ENCODE data around the gene BNIP5. TPM values are rescaled to one million over a fixed set of nuclear protein-coding genes. Genes with fewer than 3 reads are reported as not detected.
A peak's percentile ranks its signal among the peaks of the same experiment; 100 is the strongest.

Gene BNIP5
- total RNA-seq, 1 donor from 2014 or later = not detected

DNA sequence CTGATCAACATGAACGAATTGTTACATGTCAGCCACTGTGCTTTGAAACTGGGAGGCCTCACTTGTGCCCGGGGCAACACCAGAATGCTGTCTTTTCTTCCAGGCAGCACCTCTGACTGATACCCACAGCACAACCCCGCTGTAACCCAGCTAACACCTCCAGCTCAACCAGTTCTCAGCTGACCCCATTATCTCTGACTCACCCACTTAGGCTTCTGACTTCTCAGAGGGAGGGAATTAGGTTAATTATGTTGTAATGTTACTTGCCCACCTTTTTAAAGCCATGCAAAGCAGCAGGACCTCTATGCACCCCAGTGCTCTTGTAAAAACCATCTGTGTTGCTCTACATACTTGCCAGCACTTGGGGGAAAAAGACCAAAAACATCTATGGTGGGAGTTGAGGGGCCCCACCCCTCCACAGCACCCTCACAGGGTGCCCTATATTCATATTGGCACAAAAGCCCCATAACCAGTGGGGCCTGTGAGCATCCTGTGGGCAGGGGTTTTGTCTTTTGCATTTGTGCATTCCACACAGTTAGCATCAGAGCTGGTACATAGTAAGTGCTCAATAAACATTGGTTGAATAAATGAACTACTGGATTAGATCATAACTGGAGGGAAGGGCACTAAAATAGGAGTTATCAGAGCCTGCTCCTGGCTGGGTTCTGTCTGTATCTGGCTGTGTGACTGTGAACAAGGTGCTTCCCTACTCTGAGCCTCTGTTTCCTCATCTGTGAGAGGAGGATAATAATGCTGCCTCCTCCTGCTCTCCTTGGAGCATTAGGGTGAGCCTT lies 22.3 kb downstream of the BNIP5 start:
- no peaks in the 10 kb centered on the region for H3K36me3 ChIP-seq
- no peaks in the 10 kb centered on the region for H3F3A ChIP-seq (ENCODE audit: low read depth)
- peaks cover 15% of the 10 kb centered on the region for H3K4me1 ChIP-seq
- TF ChIP-seq EZH2 (IDR thresholded peaks at IDR 0.05) (no peak), EZH2phosphoT487 (IDR thresholded peaks at IDR 0.05) (no peak)
- TF ChIP-seq, protein P1, sequence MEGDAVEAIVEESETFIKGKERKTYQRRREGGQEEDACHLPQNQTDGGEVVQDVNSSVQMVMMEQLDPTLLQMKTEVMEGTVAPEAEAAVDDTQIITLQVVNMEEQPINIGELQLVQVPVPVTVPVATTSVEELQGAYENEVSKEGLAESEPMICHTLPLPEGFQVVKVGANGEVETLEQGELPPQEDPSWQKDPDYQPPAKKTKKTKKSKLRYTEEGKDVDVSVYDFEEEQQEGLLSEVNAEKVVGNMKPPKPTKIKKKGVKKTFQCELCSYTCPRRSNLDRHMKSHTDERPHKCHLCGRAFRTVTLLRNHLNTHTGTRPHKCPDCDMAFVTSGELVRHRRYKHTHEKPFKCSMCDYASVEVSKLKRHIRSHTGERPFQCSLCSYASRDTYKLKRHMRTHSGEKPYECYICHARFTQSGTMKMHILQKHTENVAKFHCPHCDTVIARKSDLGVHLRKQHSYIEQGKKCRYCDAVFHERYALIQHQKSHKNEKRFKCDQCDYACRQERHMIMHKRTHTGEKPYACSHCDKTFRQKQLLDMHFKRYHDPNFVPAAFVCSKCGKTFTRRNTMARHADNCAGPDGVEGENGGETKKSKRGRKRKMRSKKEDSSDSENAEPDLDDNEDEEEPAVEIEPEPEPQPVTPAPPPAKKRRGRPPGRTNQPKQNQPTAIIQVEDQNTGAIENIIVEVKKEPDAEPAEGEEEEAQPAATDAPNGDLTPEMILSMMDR (IDR thresholded peaks at IDR 0.05) = no peak
- no peaks in the 10 kb centered on the region for H3K79me2 ChIP-seq (ENCODE audit: low read depth)
- Mint-ChIP-seq H3K36me3 (no peaks in the 10 kb centered on the region), H3K4me1 (peaks cover 11% of the 10 kb centered on the region), H3K4me3 (no peak overlapping the region), H3K27me3 (ENCODE audit: insufficient read depth, low read depth) (peaks cover 8% of the 10 kb centered on the region), H3K9me3 (no peaks in the 10 kb centered on the region), H3K27ac (no peak overlapping the region)
- H3K4me2 ChIP-seq = no peak overlapping the region
- H3K9ac ChIP-seq = no peak overlapping the region
- no peaks in the 10 kb centered on the region for H3K27me3 ChIP-seq
- DNase-seq (ENCODE audit: low spot score) = no peak
- H4K20me1 ChIP-seq (ENCODE audit: low read depth) = no peaks in the 10 kb centered on the region
- H3K4me3 ChIP-seq = no peak overlapping the region
- H2AFZ ChIP-seq (replicated peaks) = no peak overlapping the region
- H3K27ac ChIP-seq = no peak overlapping the region
- H3K9me3 ChIP-seq (ENCODE audit: low read depth) = no peaks in the 10 kb centered on the region

DNA sequence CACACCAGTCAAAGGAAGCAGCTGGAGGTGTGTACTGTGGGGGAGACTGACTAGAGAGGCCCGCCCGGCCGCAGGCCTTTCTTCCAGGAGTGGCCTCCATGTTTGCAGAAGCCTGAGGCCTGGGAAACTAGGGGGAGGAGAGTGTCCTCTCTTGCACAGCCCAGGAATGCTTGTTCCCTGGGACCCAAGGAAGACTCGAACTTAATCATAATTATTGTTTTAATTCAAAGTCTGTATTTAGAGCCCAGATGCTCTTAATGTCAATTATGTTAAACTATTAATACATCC lies 23.1 kb downstream of the BNIP5 start:
- no peak overlapping the region for H3K4me3 ChIP-seq
- H3K4me1 Mint-ChIP-seq = peaks cover 4% of the 10 kb centered on the region
- peak overlapping the region; percentile 77 for H2AFZ ChIP-seq (replicated peaks)
- no peaks in the 10 kb centered on the region for H3K79me2 ChIP-seq (ENCODE audit: low read depth)
- no peaks in the 10 kb centered on the region for H4K20me1 ChIP-seq (ENCODE audit: low read depth)
- H3K9ac ChIP-seq = no peak overlapping the region
- H3K27me3 ChIP-seq = no peaks in the 10 kb centered on the region
- peaks cover 8% of the 10 kb centered on the region for H3K27me3 Mint-ChIP-seq (ENCODE audit: insufficient read depth, low read depth)
- no peaks in the 10 kb centered on the region for H3K36me3 Mint-ChIP-seq
- H3K9me3 Mint-ChIP-seq = peaks cover 2% of the 10 kb centered on the region
- no peaks in the 10 kb centered on the region for H3K9me3 ChIP-seq (ENCODE audit: low read depth)
- H3K36me3 ChIP-seq = no peaks in the 10 kb centered on the region
- no peak for DNase-seq (ENCODE audit: low spot score)
- no peak overlapping the region for H3K4me3 Mint-ChIP-seq
- no peaks in the 10 kb centered on the region for H3F3A ChIP-seq (ENCODE audit: low read depth)
- H3K4me1 ChIP-seq = peaks cover 10% of the 10 kb centered on the region
- no peak overlapping the region for H3K4me2 ChIP-seq
- no peak overlapping the region for H3K27ac ChIP-seq
- no peak overlapping the region for H3K27ac Mint-ChIP-seq
- TF ChIP-seq EZH2 (IDR thresholded peaks at IDR 0.05) (no peak), EZH2phosphoT487 (IDR thresholded peaks at IDR 0.05) (no peak)
- TF ChIP-seq, protein P1 (IDR thresholded peaks at IDR 0.05) = no peak

DNA sequence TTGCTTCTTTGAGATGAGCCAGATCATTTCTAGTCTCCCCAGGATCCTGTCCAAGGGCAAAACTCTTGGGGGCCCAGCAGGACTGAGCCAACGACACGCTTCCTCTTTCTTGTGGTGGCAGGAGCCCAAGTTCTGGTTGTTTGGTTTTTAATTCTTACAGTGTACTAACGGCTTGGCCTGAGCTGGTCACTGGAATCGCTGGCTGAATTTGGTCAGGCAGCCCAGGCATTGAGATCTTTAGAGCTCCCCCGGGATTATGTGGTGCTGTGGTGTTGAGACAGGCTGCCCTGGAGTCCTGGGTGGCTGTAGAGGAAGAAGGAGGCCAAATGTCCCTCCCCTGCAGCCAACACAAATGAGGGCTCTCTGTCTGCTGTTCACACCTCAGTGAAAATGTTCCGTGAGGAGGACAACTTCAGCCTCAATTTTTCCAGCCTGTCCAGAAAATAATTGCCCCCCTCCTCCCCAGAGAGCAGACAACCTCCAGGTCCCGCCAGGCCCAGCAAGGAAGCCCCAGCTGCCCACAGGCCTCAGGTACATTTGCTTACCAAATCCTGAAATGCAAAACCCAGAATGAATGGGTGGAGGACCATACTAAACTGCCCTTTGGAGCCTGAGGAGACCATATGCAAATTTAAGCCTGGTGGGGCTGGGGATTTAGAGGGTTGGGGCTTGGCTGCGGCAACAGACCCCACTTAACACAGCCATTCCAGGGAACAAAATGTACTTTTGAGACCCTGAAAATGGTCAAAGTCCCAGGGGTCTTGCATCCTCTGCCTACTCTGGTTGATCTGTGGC lies 23.6 kb downstream of the BNIP5 start:
- H3K9ac ChIP-seq = no peak overlapping the region
- peak overlapping the region; percentile 77 for H2AFZ ChIP-seq (replicated peaks)
- peaks cover 4% of the 10 kb centered on the region for H3K4me1 Mint-ChIP-seq
- TF ChIP-seq, protein P1 (IDR thresholded peaks at IDR 0.05) = no peak
- TF ChIP-seq EZH2 (IDR thresholded peaks at IDR 0.05) (no peak), EZH2phosphoT487 (IDR thresholded peaks at IDR 0.05) (no peak)
- peaks cover 8% of the 10 kb centered on the region for H3K27me3 Mint-ChIP-seq (ENCODE audit: insufficient read depth, low read depth)
- peaks cover 10% of the 10 kb centered on the region for H3K4me1 ChIP-seq
- peaks cover 2% of the 10 kb centered on the region for H3K9me3 Mint-ChIP-seq
- no peaks in the 10 kb centered on the region for H4K20me1 ChIP-seq (ENCODE audit: low read depth)
- no peak overlapping the region for H3K27ac Mint-ChIP-seq
- no peak for DNase-seq (ENCODE audit: low spot score)
- no peaks in the 10 kb centered on the region for H3K36me3 Mint-ChIP-seq
- no peak overlapping the region for H3K4me2 ChIP-seq
- H3K27ac ChIP-seq = no peak overlapping the region
- no peaks in the 10 kb centered on the region for H3K9me3 ChIP-seq (ENCODE audit: low read depth)
- H3K27me3 ChIP-seq = no peaks in the 10 kb centered on the region
- H3F3A ChIP-seq (ENCODE audit: low read depth) = no peaks in the 10 kb centered on the region
- no peaks in the 10 kb centered on the region for H3K79me2 ChIP-seq (ENCODE audit: low read depth)
- no peaks in the 10 kb centered on the region for H3K36me3 ChIP-seq
- no peak overlapping the region for H3K4me3 Mint-ChIP-seq
- no peak overlapping the region for H3K4me3 ChIP-seq
